GM21529 (cell line): ENCODE measurements around the gene TLE6.
A peak's percentile ranks its signal among the peaks of the same experiment; 100 is the strongest.
"Not testable (repeated sequence)": the region's sequence is repeated elsewhere in the genome, so short reads cannot be mapped to it uniquely, and the experiment has no call there.

Experiments
- ATAC-seq: cut with Tn5 transposase; IDR thresholded peaks from one replicate; pipeline ENCODE4 v1.9.1; 2021; ENCODE audit not compliant: unreplicated experiment

Gene TLE6

GRCh38 chr19:3027292-3027691 lies 49.9 kb downstream of the TLE6 start:
- no peak for ATAC-seq

- no peak for ATAC-seq
Observed at GRCh38 chr19:3027981-3028304, 50.6 kb downstream of the TLE6 start.

GRCh38 chr19:3028305-3029064 lies 51.1 kb downstream of the TLE6 start:
- no peak for ATAC-seq

GRCh38 chr19:3029065-3029923 lies 51.9 kb downstream of the TLE6 start, which contains the start of gene TLE2:
Gene TLE2, minus strand, starts transcription at chr19:3029280. Its CDS starts 376 bp downstream, at chr19:3028904.
- no peak for ATAC-seq

- no peak for ATAC-seq
Observed at GRCh38 chr19:3031607-3031867, 54.2 kb downstream of the TLE6 start.

GRCh38 chr19:3033595-3034405 lies 56.4 kb downstream of the TLE6 start:
- no peak for ATAC-seq

- ATAC-seq: no peak
Observed at GRCh38 chr19:3034406-3034655, 57.0 kb downstream of the TLE6 start.

- ATAC-seq: no peak
Observed at GRCh38 chr19:3034656-3035541, 57.5 kb downstream of the TLE6 start.

- ATAC-seq: peak; percentile 82
Observed at GRCh38 chr19:3035542-3036118, 58.3 kb downstream of the TLE6 start.

- ATAC-seq: peak; percentile 41
Observed at GRCh38 chr19:3036119-3036976, 59.0 kb downstream of the TLE6 start.

- ATAC-seq: not testable (repeated sequence)
Observed at GRCh38 chr19:3036977-3037544, 59.7 kb downstream of the TLE6 start.

- no peak for ATAC-seq
Observed at GRCh38 chr19:3038214-3038613, 60.9 kb downstream of the TLE6 start.

GRCh38 chr19:3039125-3039524 lies 61.8 kb downstream of the TLE6 start:
- no peak for ATAC-seq

- no peak for ATAC-seq
Observed at GRCh38 chr19:3039641-3040077, 62.3 kb downstream of the TLE6 start.

- no peak for ATAC-seq
Observed at GRCh38 chr19:3041327-3041726, 64.0 kb downstream of the TLE6 start.

- ATAC-seq: no peak
Observed at GRCh38 chr19:3041761-3042620, 64.6 kb downstream of the TLE6 start.

- no peak for ATAC-seq
Observed at GRCh38 chr19:3042621-3043267, 65.4 kb downstream of the TLE6 start.
